ENCODE results near the gene SAMD10. TPM values are rescaled to one million over a fixed set of nuclear protein-coding genes. Genes with fewer than 3 reads are reported as not detected.

The SAMD10 gene
- total and polyA plus RNA-seq, 2 donors (not counting 1 experiment from before 2014, with no cell fraction given) = 0.37 to 0.99 TPM

- H3K27ac ChIP-seq (ENCODE audit: insufficient read depth, low read length) = no peak overlapping the region
- H4K20me1 ChIP-seq (ENCODE audit: control insufficient read depth, extremely low read depth, insufficient read depth, low read length) = no peaks in the 10 kb centered on the region
- no peaks in the 10 kb centered on the region for H3K27me3 ChIP-seq (ENCODE audit: control insufficient read depth, insufficient read depth, low read length)
- H3K4me3 ChIP-seq (replicated peaks in 1 of 4; ENCODE audit: control extremely low read depth in 1 of 4, insufficient read depth in 1 of 4, low read depth in 3 of 4, low read length in 4 of 4) = no peak overlapping the region
- no peak for TF ChIP-seq EZH2 (IDR thresholded peaks at IDR 0.05; ENCODE audit: low read length, missing control alignments)
- no peak for TF ChIP-seq CTCF (conservative IDR thresholded peaks at IDR 0.05 in 1 of 2, IDR thresholded peaks at IDR 0.05 in 1 of 2; ENCODE audit: low read depth in 1 of 2, low read length in 2 of 2)
- H3K9me3 ChIP-seq (ENCODE audit: control insufficient read depth, insufficient read depth, low read depth, low read length) = no peaks in the 10 kb centered on the region
- H3K4me1 ChIP-seq (ENCODE audit: control insufficient read depth, extremely low read depth, insufficient read depth, low read length) = no peaks in the 10 kb centered on the region
- no peak overlapping the region for H2AFZ ChIP-seq (ENCODE audit: low read length)
- H3K36me3 ChIP-seq (ENCODE audit: control insufficient read depth, insufficient read depth, low read length) = peaks cover 39% of the 10 kb centered on the region
- DNase-seq (ENCODE audit: low read depth in 2 of 2) = no peak
- no peak overlapping the region for H3K9ac ChIP-seq (ENCODE audit: insufficient read depth, low read length)
- H3K4me2 ChIP-seq (ENCODE audit: extremely low read depth, insufficient read depth, low read length) = no peak overlapping the region
- peaks cover 2% of the 10 kb centered on the region for H3K79me2 ChIP-seq (ENCODE audit: control insufficient read depth, insufficient read depth, low read length)
These were observed 39.4 kb downstream of the SAMD10 start for GRCh38 chr20:63940071-63940471.

- no peaks in the 10 kb centered on the region for H3K9me3 ChIP-seq (ENCODE audit: control insufficient read depth, insufficient read depth, low read depth, low read length)
- no peak for DNase-seq (ENCODE audit: low read depth in 2 of 2)
- H3K4me1 ChIP-seq (ENCODE audit: control insufficient read depth, extremely low read depth, insufficient read depth, low read length) = no peaks in the 10 kb centered on the region
- peaks cover 35% of the 10 kb centered on the region for H3K36me3 ChIP-seq (ENCODE audit: control insufficient read depth, insufficient read depth, low read length)
- no peak overlapping the region for H3K4me3 ChIP-seq (replicated peaks in 1 of 4; ENCODE audit: control extremely low read depth in 1 of 4, insufficient read depth in 1 of 4, low read depth in 3 of 4, low read length in 4 of 4)
- H2AFZ ChIP-seq (ENCODE audit: low read length) = no peak overlapping the region
- no peak overlapping the region for H3K4me2 ChIP-seq (ENCODE audit: extremely low read depth, insufficient read depth, low read length)
- no peak overlapping the region for H3K27ac ChIP-seq (ENCODE audit: insufficient read depth, low read length)
- H3K79me2 ChIP-seq (ENCODE audit: control insufficient read depth, insufficient read depth, low read length) = peaks cover 4% of the 10 kb centered on the region
- TF ChIP-seq EZH2 (IDR thresholded peaks at IDR 0.05; ENCODE audit: low read length, missing control alignments) (no peak), CTCF (conservative IDR thresholded peaks at IDR 0.05 in 1 of 2, IDR thresholded peaks at IDR 0.05 in 1 of 2; ENCODE audit: low read depth in 1 of 2, low read length in 2 of 2) (no peak)
- no peak overlapping the region for H3K9ac ChIP-seq (ENCODE audit: insufficient read depth, low read length)
- no peaks in the 10 kb centered on the region for H3K27me3 ChIP-seq (ENCODE audit: control insufficient read depth, insufficient read depth, low read length)
- no peaks in the 10 kb centered on the region for H4K20me1 ChIP-seq (ENCODE audit: control insufficient read depth, extremely low read depth, insufficient read depth, low read length)
These were observed 40.1 kb downstream of the SAMD10 start for GRCh38 chr20:63939061-63939935.

- Histone ChIP-seq H3K4me2 (ENCODE audit: extremely low read depth, insufficient read depth, low read length) (no peak overlapping the region), H3K4me3 (replicated peaks in 1 of 4; ENCODE audit: control extremely low read depth in 1 of 4, insufficient read depth in 1 of 4, low read depth in 3 of 4, low read length in 4 of 4) (no peak overlapping the region), H3K36me3 (ENCODE audit: control insufficient read depth, insufficient read depth, low read length) (peaks cover 28% of the 10 kb centered on the region), H3K27me3 (ENCODE audit: control insufficient read depth, insufficient read depth, low read length) (no peaks in the 10 kb centered on the region), H3K9ac (ENCODE audit: insufficient read depth, low read length) (no peak overlapping the region), H3K79me2 (ENCODE audit: control insufficient read depth, insufficient read depth, low read length) (peaks cover 4% of the 10 kb centered on the region), H3K4me1 (ENCODE audit: control insufficient read depth, extremely low read depth, insufficient read depth, low read length) (no peaks in the 10 kb centered on the region), H3K27ac (ENCODE audit: insufficient read depth, low read length) (no peak overlapping the region), H4K20me1 (ENCODE audit: control insufficient read depth, extremely low read depth, insufficient read depth, low read length) (no peaks in the 10 kb centered on the region), H2AFZ (ENCODE audit: low read length) (no peak overlapping the region), H3K9me3 (ENCODE audit: control insufficient read depth, insufficient read depth, low read depth, low read length) (no peaks in the 10 kb centered on the region)
- TF ChIP-seq CTCF (conservative IDR thresholded peaks at IDR 0.05 in 1 of 2, IDR thresholded peaks at IDR 0.05 in 1 of 2; ENCODE audit: low read depth in 1 of 2, low read length in 2 of 2) (no peak), EZH2 (IDR thresholded peaks at IDR 0.05; ENCODE audit: low read length, missing control alignments) (no peak)
- DNase-seq (ENCODE audit: low read depth in 2 of 2) = peak in 1 of 2 donors; percentile 34
These were observed 41.8 kb downstream of the SAMD10 start for GRCh38 chr20:63937596-63937995.

Data from fibroblast of lung (primary cell).